Hematopoietic multipotent progenitor cell treated with erythropoietin and hydrocortisone succinate and interleukin-3 and kit ligand, for 17 days (in vitro differentiated cells): ENCODE measurements around the gene ARF4.

ENCODE experiments used
- DNase-seq: peaks from one replicate; pipeline ENCODE4 v3.0.0-alpha.2; 2015; ENCODE audit warnings: low spot score

The ARF4 gene

DNA sequence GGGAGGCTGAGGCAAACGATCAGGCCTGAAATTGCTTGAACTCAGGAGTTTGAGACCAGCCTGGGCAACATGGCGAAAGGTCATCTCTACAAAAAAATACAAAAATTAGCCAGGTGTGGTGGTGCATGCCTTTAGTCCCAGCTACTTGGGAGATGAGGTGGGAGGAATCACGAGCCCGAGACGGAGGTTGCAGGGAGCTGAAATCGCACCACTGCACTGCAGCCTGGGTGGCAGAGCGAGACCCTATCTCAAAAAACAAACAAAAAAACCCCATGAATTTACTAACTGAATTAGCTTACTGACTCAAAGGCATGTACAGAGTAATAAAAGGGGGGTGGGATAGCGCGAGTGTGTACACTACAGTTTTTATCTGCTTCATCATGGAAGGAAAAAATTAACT is 19.3 kb downstream of the ARF4 start:
- no peak for DNase-seq

DNA sequence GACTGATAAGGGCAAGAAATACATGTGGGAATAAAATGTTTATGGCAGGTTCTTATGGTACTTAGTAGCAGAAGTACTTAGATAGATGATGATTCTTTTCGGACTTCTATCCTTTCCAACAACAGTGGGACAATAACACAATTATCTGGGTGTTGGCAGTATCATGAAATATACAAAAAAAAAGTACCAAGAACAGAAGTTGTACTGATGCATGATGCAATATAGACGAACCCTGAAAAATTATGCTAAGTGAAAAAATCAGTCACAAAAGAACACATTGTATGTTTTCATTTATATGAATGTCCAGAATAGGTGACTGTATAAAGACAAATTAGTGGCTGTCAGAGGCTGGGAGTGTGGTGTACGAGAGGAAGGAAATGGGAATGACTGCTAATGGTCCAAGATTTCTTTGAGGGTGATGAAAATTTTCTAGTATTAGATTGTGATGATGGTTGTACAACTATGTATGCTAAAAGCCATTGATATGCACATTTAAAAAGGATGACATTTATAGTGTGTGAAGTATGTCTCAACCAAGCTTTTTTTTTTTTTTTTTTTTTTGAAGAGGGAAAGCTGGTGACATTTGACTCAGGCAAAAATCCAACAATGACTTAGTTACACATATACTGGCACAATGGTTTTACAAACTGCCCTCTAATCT is 21.0 kb downstream of the ARF4 start:
- DNase-seq, result no peak

DNA sequence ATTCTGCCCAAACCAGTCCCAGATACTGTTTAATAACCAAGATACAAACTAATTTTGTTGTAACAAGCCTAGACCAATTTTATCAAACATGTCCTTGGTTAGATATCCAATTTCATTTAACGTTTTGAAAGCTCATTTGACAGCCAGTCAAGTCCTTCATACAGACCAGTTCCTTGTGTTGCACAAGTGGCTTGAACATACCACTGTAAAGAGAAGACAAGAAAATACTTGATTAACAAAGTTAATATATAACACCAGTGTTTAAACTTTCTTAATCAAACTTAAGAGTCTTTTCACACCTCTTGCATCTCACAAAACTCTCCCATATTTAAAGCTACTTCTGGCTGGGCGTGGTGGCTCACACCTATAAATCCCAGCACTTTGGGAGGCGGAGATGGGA is 25.0 kb downstream of the ARF4 start:
- DNase-seq, result no peak

DNA sequence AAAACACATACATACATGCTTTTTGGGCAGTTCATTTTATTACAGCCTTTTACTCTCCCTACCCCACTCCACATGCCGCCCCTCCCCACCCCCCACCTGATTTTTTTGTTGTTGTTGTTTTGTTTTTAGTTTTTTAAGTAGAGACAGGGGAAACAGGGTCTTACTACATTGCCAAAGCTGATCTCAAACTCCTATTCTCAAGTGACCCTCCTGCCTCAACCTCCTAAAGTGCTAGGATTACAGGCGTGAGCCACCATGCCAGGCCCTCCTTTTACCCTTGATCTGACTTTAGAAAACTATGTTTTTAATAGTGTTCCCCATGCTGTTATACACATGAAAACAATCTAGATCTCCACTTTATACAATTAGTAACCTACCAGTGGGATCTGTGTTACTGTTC is 26.3 kb downstream of the ARF4 start:
- DNase-seq, result no peak

DNA sequence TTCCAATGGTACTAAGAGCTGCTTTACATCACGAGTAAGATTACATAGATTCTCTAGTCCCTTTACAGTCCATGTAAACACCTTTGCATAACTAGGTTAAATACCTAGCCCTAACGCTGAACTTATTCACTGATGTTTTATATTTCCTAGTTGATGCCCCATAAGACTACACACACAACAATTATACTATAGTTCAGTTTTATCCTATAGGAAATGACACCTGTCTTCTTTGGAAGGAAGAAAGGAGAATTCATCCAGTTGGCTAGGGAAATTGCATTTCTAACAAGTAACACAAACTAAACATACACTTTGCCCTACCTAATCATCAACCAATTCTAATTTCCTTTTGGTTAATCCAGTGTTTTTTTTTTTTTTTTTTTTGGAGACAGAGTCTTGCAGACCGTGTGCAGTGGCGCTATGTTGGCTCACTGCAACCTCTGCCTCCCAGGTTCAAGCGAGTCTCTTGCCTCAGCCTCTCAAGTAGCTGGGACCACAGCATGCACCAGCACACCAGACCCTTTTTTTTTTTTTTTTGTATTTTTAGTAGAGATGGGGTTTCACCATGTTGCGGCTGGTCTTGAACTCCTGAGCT is 27.2 kb downstream of the ARF4 start:
- DNase-seq, result no peak

DNA sequence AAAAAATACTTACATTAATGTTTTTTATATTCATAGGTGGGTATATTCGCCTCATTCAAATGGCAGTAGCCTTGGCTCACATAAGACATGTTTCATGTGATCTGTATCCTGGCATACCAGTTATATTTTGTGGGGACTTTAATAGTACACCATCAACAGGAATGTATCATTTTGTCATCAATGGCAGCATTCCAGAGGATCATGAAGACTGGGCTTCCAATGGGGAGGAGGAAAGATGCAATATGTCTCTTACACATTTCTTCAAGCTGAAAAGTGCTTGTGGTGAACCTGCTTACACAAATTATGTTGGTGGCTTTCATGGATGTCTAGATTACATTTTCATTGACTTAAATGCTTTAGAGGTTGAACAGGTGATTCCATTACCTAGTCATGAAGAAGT is 37.6 kb downstream of the ARF4 start:
- DNase-seq, result no peak

DNA sequence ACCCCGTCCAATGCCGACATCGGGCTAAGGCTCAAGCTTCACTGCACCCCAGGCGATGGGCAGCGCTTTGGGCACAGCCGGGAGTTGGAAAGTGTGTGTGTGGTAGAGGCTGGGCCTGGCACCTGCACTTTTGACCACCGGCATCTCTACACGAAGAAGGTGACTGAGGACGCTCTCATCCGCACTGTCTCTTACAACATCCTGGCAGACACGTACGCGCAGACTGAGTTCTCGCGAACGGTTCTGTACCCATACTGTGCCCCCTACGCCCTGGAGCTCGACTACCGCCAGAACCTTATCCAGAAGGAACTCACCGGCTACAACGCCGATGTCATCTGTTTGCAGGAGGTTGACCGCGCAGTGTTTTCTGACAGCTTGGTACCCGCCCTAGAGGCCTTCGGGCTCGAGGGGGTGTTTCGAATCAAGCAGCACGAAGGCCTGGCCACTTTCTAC is 40.0 kb downstream of the ARF4 start:
- DNase-seq, result peak; percentile 54

DNA sequence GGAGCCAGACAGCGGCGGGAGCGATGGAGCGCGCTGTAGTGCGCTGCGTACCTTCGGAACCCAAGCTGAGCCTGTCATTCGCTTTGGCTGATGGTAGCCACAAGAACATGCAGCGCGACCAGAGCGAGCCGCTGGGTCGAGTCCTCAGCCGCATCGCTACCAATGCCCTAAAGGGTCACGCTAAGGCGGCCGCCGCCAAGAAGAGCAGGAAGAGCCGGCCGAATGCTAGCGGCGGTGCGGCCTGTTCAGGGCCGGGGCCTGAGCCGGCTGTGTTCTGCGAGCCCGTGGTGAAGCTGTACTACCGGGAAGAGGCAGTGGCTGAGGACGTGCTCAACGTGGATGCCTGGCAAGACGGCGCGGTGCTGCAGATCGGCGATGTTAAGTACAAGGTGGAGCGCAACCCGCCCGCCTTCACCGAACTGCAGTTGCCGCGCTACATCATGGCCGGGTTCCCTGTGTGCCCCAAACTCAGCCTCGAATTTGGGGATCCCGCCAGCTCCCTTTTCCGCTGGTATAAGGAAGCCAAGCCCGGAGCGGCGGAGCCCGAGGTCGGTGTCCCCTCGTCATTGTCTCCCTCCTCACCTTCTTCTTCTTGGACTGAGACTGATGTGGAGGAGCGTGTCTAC is 40.6 kb downstream of the ARF4 start:
- no peak for DNase-seq

DNA sequence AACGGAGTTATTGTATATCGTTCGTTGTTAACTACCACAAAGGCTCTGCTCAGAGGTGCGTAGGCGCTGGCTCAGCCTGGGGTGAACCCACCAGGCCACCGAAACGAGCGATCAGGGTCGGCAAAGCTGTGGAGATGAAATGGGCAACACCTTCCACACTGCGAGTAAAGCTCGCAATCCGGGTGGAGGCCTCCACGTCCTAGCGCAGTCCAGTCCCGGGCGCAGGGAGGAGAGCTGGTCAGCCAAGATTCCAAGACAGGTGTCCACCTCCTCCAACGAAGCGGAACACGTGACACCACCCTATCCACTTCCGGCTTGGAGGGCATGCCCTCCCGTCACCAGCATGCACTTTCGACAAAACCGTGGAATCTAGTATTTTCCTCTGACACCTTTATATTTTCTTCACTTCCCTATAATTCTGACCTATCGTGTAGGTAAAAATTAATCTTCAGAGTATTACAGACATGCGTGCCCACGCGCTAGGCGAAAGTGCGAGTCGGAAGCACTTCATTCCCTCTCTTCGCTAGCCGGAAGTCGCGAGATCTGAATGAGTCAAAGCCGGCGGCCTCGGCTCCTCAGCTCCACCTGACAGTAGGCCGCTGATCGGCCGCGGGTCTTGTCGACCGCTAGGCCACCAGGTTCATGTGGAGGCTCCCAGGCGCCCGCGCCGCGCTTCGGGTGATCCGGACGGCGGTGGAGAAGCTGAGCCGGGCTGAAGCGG is 41.2 kb downstream of the ARF4 start, which contains the start of gene PDE12:
PDE12 (plus strand) TSS at position 537 of the 721 bp plus-strand sequence; CDS start at position 643, 106 bp downstream.
- DNase-seq, result peak; percentile 89

DNA sequence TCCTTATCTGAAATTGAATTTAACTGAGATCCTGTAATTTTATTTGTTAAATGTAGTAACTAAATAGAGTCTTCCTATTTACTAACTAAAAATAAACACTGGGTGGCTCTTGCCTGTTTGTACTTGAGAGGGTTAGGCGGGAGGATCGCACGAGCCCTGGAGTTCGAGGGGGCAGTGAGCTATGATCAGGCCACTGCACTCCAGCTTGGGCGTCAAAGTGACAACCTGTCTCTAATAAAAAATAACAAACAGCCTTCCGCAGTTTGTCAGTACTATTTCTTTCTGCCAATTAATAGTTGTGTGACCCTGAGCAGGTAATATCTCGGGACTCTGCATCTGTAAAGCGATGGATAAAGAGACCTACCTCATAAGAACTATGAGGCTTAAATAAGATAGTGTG is 41.8 kb downstream of the ARF4 start:
- DNase-seq, result no peak

DNA sequence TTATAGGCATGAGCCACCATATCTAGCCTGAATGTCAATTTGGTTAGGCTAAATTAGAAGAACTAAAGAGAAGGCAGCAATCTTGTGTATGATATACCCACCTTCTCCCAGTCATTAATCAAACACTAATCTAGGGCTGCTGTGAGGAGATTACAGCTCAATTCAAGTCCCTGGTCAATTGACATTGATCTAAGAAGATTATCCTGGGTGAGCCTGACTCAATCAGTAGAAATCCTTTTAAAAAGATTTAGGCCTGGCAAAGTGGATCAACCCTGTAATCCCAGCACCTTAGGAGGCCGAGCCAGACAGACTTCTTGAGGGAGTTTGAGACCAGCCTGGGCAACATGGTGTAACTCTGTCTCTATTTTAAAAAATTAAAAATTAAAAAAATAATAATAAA is 50.5 kb downstream of the ARF4 start:
- no peak for DNase-seq

DNA sequence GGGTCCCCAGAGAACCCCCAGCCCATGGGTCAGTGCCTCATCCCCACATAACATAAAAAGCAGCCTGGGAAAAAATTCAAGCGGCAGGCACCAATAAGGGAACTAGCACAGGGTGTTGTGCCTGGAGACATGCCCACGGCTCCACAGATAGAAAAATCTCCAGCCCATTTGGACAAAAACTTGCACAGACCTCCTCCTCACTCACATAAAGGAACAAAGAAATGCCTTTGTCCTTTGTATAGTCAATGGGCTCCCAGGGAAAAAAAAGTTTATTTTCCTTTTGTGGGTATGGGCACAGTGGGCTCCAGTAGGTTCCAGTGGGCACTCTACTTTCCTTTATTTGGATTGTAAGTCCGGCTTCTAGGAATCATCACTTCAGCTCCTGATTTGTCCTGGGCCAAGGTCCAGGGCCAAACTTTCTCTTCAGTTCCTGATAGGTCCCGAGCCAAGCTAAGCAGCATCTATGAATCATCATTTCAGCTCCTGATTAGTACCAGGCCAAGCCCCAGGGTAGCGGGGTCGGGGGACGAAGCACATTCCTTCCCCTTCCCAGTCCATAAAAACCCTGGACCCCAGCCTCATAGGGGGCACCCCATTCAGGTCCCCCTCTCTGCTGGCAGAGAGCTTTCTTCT is 51.4 kb downstream of the ARF4 start:
- DNase-seq, result no peak

DNA sequence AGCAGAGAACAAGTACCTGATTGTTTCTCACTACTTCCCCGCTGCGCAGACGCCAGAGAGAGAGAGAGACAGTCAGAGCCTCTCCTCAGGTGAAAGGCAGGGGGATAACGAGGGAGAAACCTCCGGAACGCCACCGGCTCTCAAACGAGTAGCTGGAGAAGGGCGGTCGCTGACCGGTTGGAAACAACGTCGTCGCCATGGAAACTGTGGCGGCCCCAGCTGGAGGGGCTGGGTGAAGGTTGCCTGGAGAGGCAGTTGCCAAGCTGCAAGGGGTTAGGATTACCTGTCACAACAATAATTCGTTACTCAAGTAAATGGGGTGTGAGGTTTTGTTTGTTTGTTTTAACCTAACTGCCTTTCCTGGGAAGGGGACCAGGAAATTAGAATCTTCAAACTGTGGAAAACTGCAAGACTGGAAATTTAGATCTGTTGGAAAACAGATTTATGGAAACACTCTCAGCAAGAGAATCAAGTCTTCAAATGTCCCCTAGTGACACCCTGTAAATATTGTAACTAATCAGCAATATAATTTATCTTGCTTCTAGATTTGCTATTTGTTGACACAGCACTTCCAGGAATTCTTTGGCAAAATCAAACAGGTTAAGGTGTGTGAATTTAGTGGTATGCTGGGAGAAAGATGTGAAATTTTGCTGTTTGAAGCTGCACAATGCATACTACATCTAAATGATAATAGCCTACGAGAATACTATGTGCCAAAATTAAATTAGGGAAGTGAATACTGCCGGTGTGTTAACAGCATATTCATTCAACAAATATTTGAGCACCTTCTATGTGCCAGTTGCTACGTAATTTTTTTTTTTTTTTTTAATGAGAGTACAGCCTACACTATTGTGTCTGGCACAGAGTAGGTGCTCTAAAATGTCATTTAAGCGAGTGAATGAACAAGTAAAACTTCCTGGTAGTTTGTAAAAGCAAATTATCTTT is 52.7 kb downstream of the ARF4 start, which contains the start of gene DNAH12:
DNAH12 (minus strand) TSS at position 164 of the 945 bp plus-strand sequence. CDS start 1,474 bp downstream, outside the sequence.
- no peak for DNase-seq

DNA sequence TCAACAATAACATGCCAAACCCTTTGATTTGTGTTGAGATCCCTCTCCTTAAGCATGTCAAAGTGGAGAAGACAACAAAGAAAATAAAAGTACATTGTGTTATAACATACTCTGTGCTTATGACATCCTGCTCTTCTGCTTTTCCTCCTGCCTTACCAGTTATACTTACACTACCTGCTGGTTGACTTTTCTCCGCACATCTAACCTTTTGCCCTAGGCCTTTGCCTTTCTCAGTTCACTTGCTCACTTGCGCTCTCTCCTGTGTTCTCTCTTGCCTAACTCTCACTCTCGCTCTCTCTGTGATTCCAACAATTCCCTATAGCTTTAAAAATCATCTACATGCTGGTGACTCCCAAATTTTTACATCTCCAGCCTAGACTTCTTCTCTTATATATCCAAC is 58.7 kb downstream of the ARF4 start:
- DNase-seq, result no peak

DNA sequence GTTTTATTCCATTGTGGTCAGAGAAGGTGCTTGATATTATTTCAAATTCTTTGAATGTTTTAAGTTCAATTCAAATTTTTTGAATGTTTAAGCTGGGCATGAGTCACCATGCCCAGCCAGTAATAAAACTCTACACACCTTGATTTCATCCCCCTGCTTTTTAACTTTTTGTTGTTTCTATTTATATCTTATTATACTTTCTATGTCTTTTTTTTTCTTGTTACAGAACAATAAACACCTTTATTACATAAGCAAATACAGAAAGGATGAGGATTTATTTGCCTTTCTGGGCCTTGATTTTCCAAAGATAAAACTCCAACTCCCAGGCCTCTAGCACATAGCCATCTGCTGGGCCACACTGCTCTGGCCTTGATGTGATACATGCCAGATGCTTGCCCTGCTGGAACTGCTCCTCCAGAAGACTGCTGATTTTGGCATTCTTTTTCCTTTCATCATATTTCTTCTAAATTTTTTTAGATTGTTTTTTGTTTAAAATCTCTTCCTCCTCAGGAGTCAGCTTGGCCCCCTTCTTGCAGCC is 67.0 kb downstream of the ARF4 start:
- no peak for DNase-seq
